HepG2 (cell line): ENCODE measurements around the gene PRKCE. TPM values are rescaled to one million over a fixed set of nuclear protein-coding genes. Genes with fewer than 3 reads are reported as not detected.

Experiments used
- ATM ChIP-seq: fragments of 450-650 bp; IDR thresholded peaks from 2 replicates; pipeline ENCODE4 v1.7.1; 2017; ENCODE audit warnings: mild to moderate bottlenecking, borderline replicate concordance
- CAMTA2 ChIP-seq: sonication (generic); formaldehyde crosslinking; IDR thresholded peaks from 2 replicates; pipeline ENCODE4 v1.4.0; 2020; ENCODE audit warnings: mild to moderate bottlenecking, missing genetic modification reagents, borderline replicate concordance
- DPF2 ChIP-seq: sonication (generic); formaldehyde crosslinking; IDR thresholded peaks from 2 replicates; pipeline ENCODE4 v1.4.0; 2020; ENCODE audit warnings: mild to moderate bottlenecking, low read depth, missing genetic modification reagents, borderline replicate concordance
- EHMT2 ChIP-seq: fragments of 200-600 bp; sonication (generic); IDR thresholded peaks from 2 replicates; pipeline ENCODE4 v1.7.0; 2017; ENCODE audit warnings: antibody characterized with exemption, low read depth, low read length, borderline replicate concordance
- FOXK2 ChIP-seq: fragments of 450-650 bp; IDR thresholded peaks from 2 replicates; pipeline ENCODE4 v1.6.1; 2016
- GATA4 ChIP-seq: sonication (generic); IDR thresholded peaks from 2 replicates; pipeline ENCODE4 v1.6.1; 2016; ENCODE audit warnings: antibody characterized with exemption, low read depth, borderline replicate concordance
- KMT2A ChIP-seq: sonication (generic); formaldehyde crosslinking; IDR thresholded peaks from 2 replicates; pipeline ENCODE4 v1.4.0; 2020; ENCODE audit warnings: missing genetic modification reagents
- NR1H2 ChIP-seq: sonication (generic); formaldehyde crosslinking; IDR thresholded peaks from 2 replicates; pipeline ENCODE4 v1.8.1; 2022; ENCODE audit warnings: low read depth, missing genetic modification reagents, borderline replicate concordance
- POLR2AphosphoS2 ChIP-seq: IDR thresholded peaks from 2 replicates; pipeline ENCODE4 v1.6.1; 2011; ENCODE audit warnings: low read depth, low read length, improper control_type of control experiment
- RFXAP ChIP-seq: sonication (generic); formaldehyde crosslinking; IDR thresholded peaks from 2 replicates; pipeline ENCODE4 v1.4.0; 2020; ENCODE audit warnings: missing genetic modification reagents, borderline replicate concordance
- SAP130 ChIP-seq: IDR thresholded peaks from 2 replicates; pipeline ENCODE4 v1.6.1; 2016; ENCODE audit warnings: low read depth
- SOX13 ChIP-seq, 3 experiments: fragments of 450-650 bp in 1 of 3; sonication (generic) in 1 of 3; formaldehyde crosslinking in 1 of 3; IDR thresholded peaks in 2 of 3; conservative IDR thresholded peaks in 1 of 3; 2 replicates each; pipeline versions ENCODE4 v1.5.0 to v1.6.1; 2016 to 2020; ENCODE audit warnings: antibody characterized with exemption in 1 of 3, mild to moderate bottlenecking in 1 of 3, missing compliant biosample characterization in 1 of 3, missing genetic modification reagents in 1 of 3, moderate library complexity in 1 of 3
- TBX2 ChIP-seq: sonication (generic); formaldehyde crosslinking; IDR thresholded peaks from 2 replicates; pipeline ENCODE4 v1.5.0; 2020; ENCODE audit warnings: missing genetic modification reagents, mild to moderate bottlenecking, borderline replicate concordance
- ZNF225 ChIP-seq: sonication (generic); formaldehyde crosslinking; IDR thresholded peaks from 2 replicates; pipeline ENCODE4 v1.4.0; 2020; ENCODE audit warnings: mild to moderate bottlenecking, missing genetic modification reagents
- ZNF781 ChIP-seq: sonication (generic); formaldehyde crosslinking; IDR thresholded peaks from 2 replicates; pipeline ENCODE4 v1.5.1; 2020; ENCODE audit warnings: borderline replicate concordance, mild to moderate bottlenecking, missing genetic modification reagents; ENCODE audit errors: not compliant biosample characterization
- polyA plus RNA-seq, 8 experiments: library from polyadenylated mRNA; depleted of rRNA in 3 of 8; stranded (reverse) in 7 of 8; unstranded in 1 of 8; fragments of >200 nt; fragmentation: Illumina TruSeq in 4 of 8; extraction: Trizol in 4 of 8; gene quantifications; 2 replicates each; pipeline versions ENCODE4 v1.2.1 to v1.2.3, GENCODE V29; 2011 to 2016; ENCODE audit warnings: low read depth in 4 of 8, missing spikeins in 1 of 8, mixed read lengths in 1 of 8; ENCODE audit not compliant: insufficient read depth in 1 of 8
- total RNA-seq, 5 experiments: library from RNA; depleted of rRNA; stranded (reverse); fragments of >200 nt; fragmentation: Illumina TruSeq; extraction: Trizol; gene quantifications; 2 replicates each; pipeline ENCODE4 v1.2.3, GENCODE V29; 2016; ENCODE audit warnings: low read depth in 1 of 5
- TF ChIP-seq, protein P1 (sequence below): sonication (generic); formaldehyde crosslinking; IDR thresholded peaks from 2 replicates; pipeline ENCODE4 v1.8.0; 2022; ENCODE audit warnings: mild to moderate bottlenecking, missing genetic modification reagents, moderate library complexity
- TF ChIP-seq, protein P2 (sequence below): sonication (generic); formaldehyde crosslinking; IDR thresholded peaks from 2 replicates; pipeline ENCODE4 v1.4.0; 2020; ENCODE audit warnings: missing genetic modification reagents
- TF ChIP-seq, protein P3 (sequence below): IDR thresholded peaks from 2 replicates; pipeline ENCODE4 v1.6.1; 2012; ENCODE audit warnings: inconsistent platforms
- TF ChIP-seq, protein P4 (sequence below): IDR thresholded peaks from 2 replicates; pipeline ENCODE4 v1.6.1; 2016; ENCODE audit warnings: low read depth, borderline replicate concordance

The PRKCE gene
- total and polyA plus RNA-seq, 2 of the 13 experiments (the other 11 are each of a cell fraction or from before 2014, with no cell fraction given), result 1.0 to 3.9 TPM

DNA sequence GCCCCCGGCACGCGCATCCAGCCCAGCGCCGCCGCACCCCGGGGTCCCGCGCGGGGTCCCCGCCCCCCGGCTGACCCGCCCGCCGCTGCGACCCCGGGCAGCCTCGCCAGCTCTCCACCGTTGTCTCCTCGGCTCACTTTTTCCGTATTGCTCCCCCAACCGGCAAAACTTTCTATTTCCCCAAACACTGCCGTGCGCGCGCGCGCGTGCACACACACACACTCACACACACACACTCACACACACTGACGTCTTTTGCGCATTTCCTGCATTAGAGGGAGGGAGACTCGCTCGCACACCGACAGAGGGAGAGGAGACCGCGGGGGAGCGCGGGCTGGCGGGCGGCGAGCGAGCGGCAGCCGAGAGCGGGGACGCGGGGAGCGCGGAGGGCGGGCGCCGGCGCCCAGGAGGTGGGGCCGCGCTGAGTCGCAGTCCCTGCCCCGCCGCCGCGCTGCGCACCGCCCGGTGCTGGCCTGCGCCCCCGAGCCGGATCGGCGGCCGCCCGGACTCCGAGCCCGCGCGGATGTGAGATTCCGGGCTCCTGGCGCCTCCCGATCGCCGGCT is 542 bp upstream of the PRKCE start (continued):
- peak; percentile 59 for TF ChIP-seq TBX2
- no peak for TF ChIP-seq ZNF225 (CRISPR knock-in tag)
- peak; percentile 51; the same call in 1 of the 2 replicates for TF ChIP-seq DPF2 (CRISPR knock-in tag)
- peak; percentile 77; the same call in 1 of the 2 replicates for TF ChIP-seq RFXAP
- peak; percentile 92 for TF ChIP-seq SAP130 (CRISPR knock-in tag)
- no peak for TF ChIP-seq ZNF781 (CRISPR knock-in tag)
- TF ChIP-seq, protein P1, sequence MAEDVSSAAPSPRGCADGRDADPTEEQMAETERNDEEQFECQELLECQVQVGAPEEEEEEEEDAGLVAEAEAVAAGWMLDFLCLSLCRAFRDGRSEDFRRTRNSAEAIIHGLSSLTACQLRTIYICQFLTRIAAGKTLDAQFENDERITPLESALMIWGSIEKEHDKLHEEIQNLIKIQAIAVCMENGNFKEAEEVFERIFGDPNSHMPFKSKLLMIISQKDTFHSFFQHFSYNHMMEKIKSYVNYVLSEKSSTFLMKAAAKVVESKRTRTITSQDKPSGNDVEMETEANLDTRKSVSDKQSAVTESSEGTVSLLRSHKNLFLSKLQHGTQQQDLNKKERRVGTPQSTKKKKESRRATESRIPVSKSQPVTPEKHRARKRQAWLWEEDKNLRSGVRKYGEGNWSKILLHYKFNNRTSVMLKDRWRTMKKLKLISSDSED (CRISPR knock-in tag), result no peak
- TF ChIP-seq EHMT2, result no peak
- TF ChIP-seq, protein P2, sequence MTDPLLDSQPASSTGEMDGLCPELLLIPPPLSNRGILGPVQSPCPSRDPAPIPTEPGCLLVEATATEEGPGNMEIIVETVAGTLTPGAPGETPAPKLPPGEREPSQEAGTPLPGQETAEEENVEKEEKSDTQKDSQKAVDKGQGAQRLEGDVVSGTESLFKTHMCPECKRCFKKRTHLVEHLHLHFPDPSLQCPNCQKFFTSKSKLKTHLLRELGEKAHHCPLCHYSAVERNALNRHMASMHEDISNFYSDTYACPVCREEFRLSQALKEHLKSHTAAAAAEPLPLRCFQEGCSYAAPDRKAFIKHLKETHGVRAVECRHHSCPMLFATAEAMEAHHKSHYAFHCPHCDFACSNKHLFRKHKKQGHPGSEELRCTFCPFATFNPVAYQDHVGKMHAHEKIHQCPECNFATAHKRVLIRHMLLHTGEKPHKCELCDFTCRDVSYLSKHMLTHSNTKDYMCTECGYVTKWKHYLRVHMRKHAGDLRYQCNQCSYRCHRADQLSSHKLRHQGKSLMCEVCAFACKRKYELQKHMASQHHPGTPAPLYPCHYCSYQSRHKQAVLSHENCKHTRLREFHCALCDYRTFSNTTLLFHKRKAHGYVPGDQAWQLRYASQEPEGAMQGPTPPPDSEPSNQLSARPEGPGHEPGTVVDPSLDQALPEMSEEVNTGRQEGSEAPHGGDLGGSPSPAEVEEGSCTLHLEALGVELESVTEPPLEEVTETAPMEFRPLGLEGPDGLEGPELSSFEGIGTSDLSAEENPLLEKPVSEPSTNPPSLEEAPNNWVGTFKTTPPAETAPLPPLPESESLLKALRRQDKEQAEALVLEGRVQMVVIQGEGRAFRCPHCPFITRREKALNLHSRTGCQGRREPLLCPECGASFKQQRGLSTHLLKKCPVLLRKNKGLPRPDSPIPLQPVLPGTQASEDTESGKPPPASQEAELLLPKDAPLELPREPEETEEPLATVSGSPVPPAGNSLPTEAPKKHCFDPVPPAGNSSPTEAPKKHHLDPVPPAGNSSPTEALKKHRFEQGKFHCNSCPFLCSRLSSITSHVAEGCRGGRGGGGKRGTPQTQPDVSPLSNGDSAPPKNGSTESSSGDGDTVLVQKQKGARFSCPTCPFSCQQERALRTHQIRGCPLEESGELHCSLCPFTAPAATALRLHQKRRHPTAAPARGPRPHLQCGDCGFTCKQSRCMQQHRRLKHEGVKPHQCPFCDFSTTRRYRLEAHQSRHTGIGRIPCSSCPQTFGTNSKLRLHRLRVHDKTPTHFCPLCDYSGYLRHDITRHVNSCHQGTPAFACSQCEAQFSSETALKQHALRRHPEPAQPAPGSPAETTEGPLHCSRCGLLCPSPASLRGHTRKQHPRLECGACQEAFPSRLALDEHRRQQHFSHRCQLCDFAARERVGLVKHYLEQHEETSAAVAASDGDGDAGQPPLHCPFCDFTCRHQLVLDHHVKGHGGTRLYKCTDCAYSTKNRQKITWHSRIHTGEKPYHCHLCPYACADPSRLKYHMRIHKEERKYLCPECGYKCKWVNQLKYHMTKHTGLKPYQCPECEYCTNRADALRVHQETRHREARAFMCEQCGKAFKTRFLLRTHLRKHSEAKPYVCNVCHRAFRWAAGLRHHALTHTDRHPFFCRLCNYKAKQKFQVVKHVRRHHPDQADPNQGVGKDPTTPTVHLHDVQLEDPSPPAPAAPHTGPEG, result peak; percentile 78
- TF ChIP-seq SOX13 (IDR thresholded peaks at IDR 0.05), result no peak; the same call in 1 of the 2 replicates
- TF ChIP-seq SOX13 (CRISPR knock-in tag; conservative IDR thresholded peaks at IDR 0.05 in 1 of 2, IDR thresholded peaks at IDR 0.05 in 1 of 2), result no peak
- TF ChIP-seq, protein P3, sequence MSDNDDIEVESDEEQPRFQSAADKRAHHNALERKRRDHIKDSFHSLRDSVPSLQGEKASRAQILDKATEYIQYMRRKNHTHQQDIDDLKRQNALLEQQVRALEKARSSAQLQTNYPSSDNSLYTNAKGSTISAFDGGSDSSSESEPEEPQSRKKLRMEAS, result peak; percentile 84
- TF ChIP-seq NR1H2 (CRISPR knock-in tag), result no peak
- TF ChIP-seq ATM, result no peak
- TF ChIP-seq GATA4, result no peak
- TF ChIP-seq CAMTA2 (CRISPR knock-in tag), result no peak
- peak; percentile 78 for TF ChIP-seq KMT2A (CRISPR knock-in tag)
- TF ChIP-seq FOXK2, result peak; percentile 59; the same call in 1 of the 2 replicates
- TF ChIP-seq POLR2AphosphoS2, result no peak
- TF ChIP-seq, protein P4, sequence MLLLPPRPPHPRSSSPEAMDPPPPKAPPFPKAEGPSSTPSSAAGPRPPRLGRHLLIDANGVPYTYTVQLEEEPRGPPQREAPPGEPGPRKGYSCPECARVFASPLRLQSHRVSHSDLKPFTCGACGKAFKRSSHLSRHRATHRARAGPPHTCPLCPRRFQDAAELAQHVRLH (CRISPR knock-in tag), result peak; percentile 47; the same call in 1 of the 2 replicates
